Testis (tissue), 3 donors: ENCODE data around the gene ITSN2. TPM values are rescaled to one million over a fixed set of nuclear protein-coding genes. Genes with fewer than 3 reads are reported as not detected.
A peak's percentile ranks its signal among the peaks of the same experiment; 100 is the strongest.

Experiments used
- DNase-seq: peaks from one replicate; pipeline ENCODE4 v3.0.0-alpha.2; 2019
- H3K27ac ChIP-seq, 2 donors: fragments of 200-600 bp; sonication (generic); one replicate each; pipeline ENCODE4 v1.5.1; 2019
- H3K27me3 ChIP-seq: fragments of 200-600 bp; sonication (generic); one replicate; pipeline ENCODE4 v1.5.1; 2019
- H3K36me3 ChIP-seq: fragments of 200-600 bp; sonication (generic); one replicate; pipeline ENCODE4 v1.5.1; 2017; ENCODE audit warnings: low read depth; ENCODE audit errors: missing control alignments
- H3K4me1 ChIP-seq: fragments of 200-600 bp; sonication (generic); one replicate; pipeline ENCODE4 v1.5.1; 2019
- H3K4me3 ChIP-seq, 2 donors: fragments of 200-600 bp; sonication (generic); one replicate each; pipeline ENCODE4 v1.5.1; 2017 to 2019
- H3K9me3 ChIP-seq: fragments of 200-600 bp; sonication (generic); one replicate; pipeline ENCODE4 v1.5.1; 2017
- POLR2A ChIP-seq: fragments of 450-650 bp; IDR thresholded peaks from one replicate; pipeline ENCODE4 v1.6.1; 2017; ENCODE audit warnings: antibody characterized with exemption, mild to moderate bottlenecking, moderate library complexity
- WGBS, 2 donors: methylation state at CpG; one replicate each; pipeline ENCODE4 v1.1.5; 2018; 5-methylcytosine and 5-hydroxymethylcytosine counted together
- intact Hi-C: fragments of 100-400 bp; cut with DNase I; formaldehyde crosslinking; loops from one replicate; pipeline ENCODE4 v1.15.1; 2023; ENCODE audit warnings: low total_unique reads
- polyA plus RNA-seq: library from polyadenylated mRNA; stranded (reverse); fragments of 350-450 nt; fragmentation: Illumina TruSeq; extraction: RNeasy Lipid Tissue Mini Kit (QIAGEN cat#74804); gene quantifications from one replicate; pipeline ENCODE4 v1.2.3, GENCODE V29; 2014; ENCODE audit warnings: low read depth, low replicate concordance; ENCODE audit not compliant: insufficient read depth
- total RNA-seq, 2 donors: library from RNA; depleted of rRNA; stranded (reverse); fragments of >200 nt; gene quantifications; one replicate each; pipeline ENCODE4 v1.2.3, GENCODE V29; 2016
- TF ChIP-seq, protein P1 (sequence below), 3 experiments: fragments of 450-650 bp in 2 of 3; fragments of 200-600 bp in 1 of 3; sonication (generic) in 1 of 3; IDR thresholded peaks; one replicate each; pipeline ENCODE4 v1.5.1; 2016 to 2019; ENCODE audit warnings: antibody characterized with exemption in 3 of 3, mild to moderate bottlenecking in 2 of 3, moderate library complexity in 1 of 3

The ITSN2 gene
- total and polyA plus RNA-seq, 3 donors from 2014 or later = 9.1 to 53.8 (median 43.4) TPM

DNA sequence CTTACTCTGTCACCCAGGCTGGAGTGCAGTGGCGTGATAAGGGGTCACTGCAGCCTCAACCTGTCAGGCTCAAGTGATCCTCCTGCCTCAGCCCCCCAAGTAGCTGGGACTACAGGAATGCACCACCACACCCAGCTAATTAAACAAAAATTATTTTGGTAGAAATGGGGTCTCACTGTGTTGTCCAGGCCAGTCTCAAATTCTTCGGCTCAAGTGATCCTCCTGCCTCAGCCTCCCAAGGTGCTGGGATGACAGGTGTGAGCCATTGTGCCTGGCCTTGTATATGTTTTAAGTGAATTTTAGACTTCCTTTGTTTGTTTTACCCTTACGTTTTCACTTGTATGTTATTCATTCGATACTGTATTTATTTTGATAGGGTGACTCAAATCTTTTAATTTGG is 34.7 kb upstream of the ITSN2 start:
- no peak overlapping the region for H3K27ac ChIP-seq
- H3K27me3 ChIP-seq = no peaks in the 10 kb centered on the region
- no peaks in the 10 kb centered on the region for H3K4me1 ChIP-seq
- H3K4me3 ChIP-seq = no peak overlapping the region
- intact Hi-C loops = no loop called here
- no peaks in the 10 kb centered on the region for H3K36me3 ChIP-seq
- WGBS, 2 donors = 89 to 90% methylated on average over 4 of the region's 4 CpGs
- no peaks in the 10 kb centered on the region for H3K9me3 ChIP-seq
- no peak for TF ChIP-seq POLR2A
- TF ChIP-seq, protein P1, sequence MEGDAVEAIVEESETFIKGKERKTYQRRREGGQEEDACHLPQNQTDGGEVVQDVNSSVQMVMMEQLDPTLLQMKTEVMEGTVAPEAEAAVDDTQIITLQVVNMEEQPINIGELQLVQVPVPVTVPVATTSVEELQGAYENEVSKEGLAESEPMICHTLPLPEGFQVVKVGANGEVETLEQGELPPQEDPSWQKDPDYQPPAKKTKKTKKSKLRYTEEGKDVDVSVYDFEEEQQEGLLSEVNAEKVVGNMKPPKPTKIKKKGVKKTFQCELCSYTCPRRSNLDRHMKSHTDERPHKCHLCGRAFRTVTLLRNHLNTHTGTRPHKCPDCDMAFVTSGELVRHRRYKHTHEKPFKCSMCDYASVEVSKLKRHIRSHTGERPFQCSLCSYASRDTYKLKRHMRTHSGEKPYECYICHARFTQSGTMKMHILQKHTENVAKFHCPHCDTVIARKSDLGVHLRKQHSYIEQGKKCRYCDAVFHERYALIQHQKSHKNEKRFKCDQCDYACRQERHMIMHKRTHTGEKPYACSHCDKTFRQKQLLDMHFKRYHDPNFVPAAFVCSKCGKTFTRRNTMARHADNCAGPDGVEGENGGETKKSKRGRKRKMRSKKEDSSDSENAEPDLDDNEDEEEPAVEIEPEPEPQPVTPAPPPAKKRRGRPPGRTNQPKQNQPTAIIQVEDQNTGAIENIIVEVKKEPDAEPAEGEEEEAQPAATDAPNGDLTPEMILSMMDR (IDR thresholded peaks at IDR 0.05) = no peak
- DNase-seq = no peak

- Histone ChIP-seq H3K4me3 (no peak overlapping the region), H3K4me1 (no peaks in the 10 kb centered on the region), H3K36me3 (no peaks in the 10 kb centered on the region), H3K27ac (no peak overlapping the region), H3K27me3 (no peaks in the 10 kb centered on the region), H3K9me3 (no peaks in the 10 kb centered on the region)
- WGBS, 2 donors = 80 to 82% methylated on average over 5 of the region's 5 CpGs
- intact Hi-C loops = no loop called here
- no peak for DNase-seq
- TF ChIP-seq, protein P1 (IDR thresholded peaks at IDR 0.05) = no peak
- TF ChIP-seq POLR2A = no peak
Measured at GRCh38 chr2:24392542-24393059, 32.3 kb upstream of the ITSN2 start.

- Histone ChIP-seq H3K27me3 (no peaks in the 10 kb centered on the region), H3K36me3 (no peaks in the 10 kb centered on the region), H3K4me1 (no peaks in the 10 kb centered on the region), H3K27ac (no peak overlapping the region), H3K4me3 (no peak overlapping the region), H3K9me3 (no peaks in the 10 kb centered on the region)
- no peak for DNase-seq
- intact Hi-C loops = no loop called here
- TF ChIP-seq, protein P1 (IDR thresholded peaks at IDR 0.05) = no peak
- no peak for TF ChIP-seq POLR2A
- WGBS, 2 donors = 86 to 94% methylated on average over 2 of the region's 2 CpGs
Measured at GRCh38 chr2:24385366-24385765, 25.0 kb upstream of the ITSN2 start.

DNA sequence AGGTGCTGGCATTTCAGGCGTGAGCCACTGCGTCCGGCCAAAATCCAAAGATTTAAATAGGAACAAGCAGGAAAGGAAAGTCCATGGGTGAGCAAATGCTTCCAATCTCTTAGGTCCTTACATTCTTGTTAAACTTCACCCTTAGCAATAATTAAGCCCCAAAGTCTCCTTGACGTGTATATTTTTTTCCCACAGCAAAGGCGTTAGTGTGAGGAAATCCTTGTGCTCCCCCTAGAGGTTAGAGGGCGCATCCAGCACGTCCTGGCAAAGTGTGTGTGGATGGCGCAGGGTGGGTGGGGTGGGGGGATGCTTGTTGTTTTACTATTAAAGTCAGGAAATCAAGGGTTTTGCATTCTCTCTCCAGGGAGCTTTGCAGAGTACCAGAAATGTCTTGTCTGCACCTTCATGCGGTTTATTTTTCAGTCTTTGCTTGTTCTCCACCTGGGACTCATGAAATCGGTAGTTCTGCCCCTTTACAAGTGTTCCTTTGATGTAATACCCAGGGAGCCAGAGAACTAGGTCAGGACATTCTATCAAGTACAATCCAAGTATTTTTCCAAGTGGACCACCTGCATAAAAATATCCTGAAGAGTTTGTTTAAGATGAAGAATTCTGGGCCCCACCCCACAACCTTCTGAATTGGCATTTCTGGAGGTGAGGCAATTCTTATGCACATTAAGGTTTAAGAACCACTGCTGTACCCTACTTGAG is 22.2 kb upstream of the ITSN2 start:
- TF ChIP-seq, protein P1 (IDR thresholded peaks at IDR 0.05) = peak; percentile 11 to 65 (median 40)
- TF ChIP-seq POLR2A = no peak
- Histone ChIP-seq H3K4me3 (no peak overlapping the region), H3K36me3 (no peaks in the 10 kb centered on the region), H3K27ac (no peak overlapping the region), H3K4me1 (no peaks in the 10 kb centered on the region), H3K27me3 (no peaks in the 10 kb centered on the region), H3K9me3 (no peaks in the 10 kb centered on the region)
- WGBS, 2 donors = 37 to 43% methylated on average over 7 to 10 of the region's 10 CpGs
- intact Hi-C loops = no loop called here
- peak; percentile 67 for DNase-seq

- no peak for DNase-seq
- no peak overlapping the region for H3K4me3 ChIP-seq
- TF ChIP-seq, protein P1 (IDR thresholded peaks at IDR 0.05) = no peak
- TF ChIP-seq POLR2A = no peak
- H3K27me3 ChIP-seq = no peaks in the 10 kb centered on the region
- no peaks in the 10 kb centered on the region for H3K9me3 ChIP-seq
- H3K36me3 ChIP-seq = no peaks in the 10 kb centered on the region
- no peaks in the 10 kb centered on the region for H3K4me1 ChIP-seq
- WGBS, 2 donors = 75 to 79% methylated on average over 2 of the region's 2 CpGs
- no peak overlapping the region for H3K27ac ChIP-seq
- intact Hi-C loops = no loop called here
Measured at GRCh38 chr2:24380820-24381219, 20.5 kb upstream of the ITSN2 start.
